ENCODE data around the gene GPR25.

DNA sequence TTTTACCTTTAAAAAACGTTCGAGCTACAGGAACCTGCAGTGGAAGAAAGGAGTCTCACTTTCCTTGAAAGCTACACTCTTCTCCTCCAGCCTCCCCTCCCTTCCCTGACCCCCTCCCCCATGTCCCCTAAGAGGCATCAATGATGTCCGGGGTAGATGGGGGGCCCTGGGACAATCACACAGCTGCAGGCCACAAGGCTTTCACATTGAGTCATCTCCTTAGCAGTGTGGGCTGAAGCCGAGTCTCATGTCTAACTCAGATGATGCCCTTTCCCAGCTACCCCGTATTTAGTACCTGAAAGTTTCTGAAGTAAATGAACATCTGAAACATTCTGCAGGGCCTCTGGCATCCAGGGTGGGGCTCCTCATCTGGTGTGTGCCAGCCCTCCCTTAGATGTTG lies 6.3 kb upstream of the GPR25 start:
- TF ChIP-seq, protein P1, sequence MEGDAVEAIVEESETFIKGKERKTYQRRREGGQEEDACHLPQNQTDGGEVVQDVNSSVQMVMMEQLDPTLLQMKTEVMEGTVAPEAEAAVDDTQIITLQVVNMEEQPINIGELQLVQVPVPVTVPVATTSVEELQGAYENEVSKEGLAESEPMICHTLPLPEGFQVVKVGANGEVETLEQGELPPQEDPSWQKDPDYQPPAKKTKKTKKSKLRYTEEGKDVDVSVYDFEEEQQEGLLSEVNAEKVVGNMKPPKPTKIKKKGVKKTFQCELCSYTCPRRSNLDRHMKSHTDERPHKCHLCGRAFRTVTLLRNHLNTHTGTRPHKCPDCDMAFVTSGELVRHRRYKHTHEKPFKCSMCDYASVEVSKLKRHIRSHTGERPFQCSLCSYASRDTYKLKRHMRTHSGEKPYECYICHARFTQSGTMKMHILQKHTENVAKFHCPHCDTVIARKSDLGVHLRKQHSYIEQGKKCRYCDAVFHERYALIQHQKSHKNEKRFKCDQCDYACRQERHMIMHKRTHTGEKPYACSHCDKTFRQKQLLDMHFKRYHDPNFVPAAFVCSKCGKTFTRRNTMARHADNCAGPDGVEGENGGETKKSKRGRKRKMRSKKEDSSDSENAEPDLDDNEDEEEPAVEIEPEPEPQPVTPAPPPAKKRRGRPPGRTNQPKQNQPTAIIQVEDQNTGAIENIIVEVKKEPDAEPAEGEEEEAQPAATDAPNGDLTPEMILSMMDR (conservative IDR thresholded peaks at IDR 0.05 in 1 of 2, IDR thresholded peaks at IDR 0.05 in 1 of 2; ENCODE audit: extremely low read depth in 1 of 2, insufficient read depth in 1 of 2, low read depth in 1 of 2, low read length in 2 of 2), result no peak
- TF ChIP-seq EZH2 (IDR thresholded peaks at IDR 0.05; ENCODE audit: borderline replicate concordance, low read length), result no peak

All from mammary epithelial cell (primary cell).